Tibial artery (tissue), 4 donors: Measurements from ENCODE around the gene OR5B12.

Source experiments
- DNase-seq, 2 donors: peaks; one replicate each; pipeline ENCODE4 v3.0.0-alpha.2; 2019
- H3K27ac ChIP-seq, 2 donors: fragments of 200-600 bp; sonication (generic) in 1 of 2; 1 replicate in 1 of 2; 2 replicates in 1 of 2; pipeline ENCODE4 v1.5.1; 2018 to 2019; ENCODE audit warnings: mild to moderate bottlenecking in 1 of 2
- H3K27me3 ChIP-seq, 2 donors: fragments of 200-600 bp; sonication (generic) in 1 of 2; one replicate each; pipeline versions ENCODE4 v1.5.1 to v1.6.0; 2016 to 2019
- H3K36me3 ChIP-seq, 3 donors: fragments of 200-600 bp; sonication (generic) in 2 of 3; one replicate each; pipeline ENCODE4 v1.5.1; 2016 to 2019; ENCODE audit warnings: mild to moderate bottlenecking in 2 of 3
- H3K4me1 ChIP-seq, 4 donors: fragments of 200-600 bp; sonication (generic) in 2 of 4; 1 replicate in 3 of 4; 2 replicates in 1 of 4; pipeline ENCODE4 v1.5.1; 2016 to 2019
- H3K4me3 ChIP-seq, 2 donors: fragments of 200-600 bp; sonication (generic) in 1 of 2; 1 replicate in 1 of 2; 2 replicates in 1 of 2; pipeline ENCODE4 v1.5.1; 2018 to 2019; ENCODE audit warnings: mild to moderate bottlenecking in 2 of 2
- H3K9me3 ChIP-seq, 3 donors: fragments of 200-600 bp; sonication (generic) in 1 of 3; one replicate each; pipeline ENCODE4 v1.5.1; 2016 to 2019
- CTCF ChIP-seq, 2 experiments: fragments of 200-600 bp in 1 of 2; fragments of 450-650 bp in 1 of 2; IDR thresholded peaks; one replicate each; pipeline ENCODE4 v1.5.1; 2017 to 2019; ENCODE audit warnings: antibody characterized with exemption in 2 of 2, mild to moderate bottlenecking in 1 of 2, moderate library complexity in 1 of 2
- intact Hi-C: fragments of 100-400 bp; cut with DNase I; formaldehyde crosslinking; loops from one replicate; pipeline ENCODE4 v1.15.0; 2023; ENCODE audit warnings: low total_unique reads

Gene OR5B12

GRCh38 chr11:58394195-58394594, 47.8 kb downstream of the OR5B12 start:
- H3K4me1 ChIP-seq, result no peaks in the 10 kb centered on the region
- H3K4me3 ChIP-seq, result no peak overlapping the region
- no peaks in the 10 kb centered on the region for H3K9me3 ChIP-seq
- DNase-seq, result no peak
- no peak for TF ChIP-seq CTCF (IDR thresholded peaks at IDR 0.05)
- intact Hi-C loops, result no loop called here
- H3K27me3 ChIP-seq, result no peaks in the 10 kb centered on the region
- no peak overlapping the region for H3K27ac ChIP-seq
- H3K36me3 ChIP-seq, result no peaks in the 10 kb centered on the region

- H3K9me3 ChIP-seq, result no peaks in the 10 kb centered on the region
- no peaks in the 10 kb centered on the region for H3K4me1 ChIP-seq
- no peak overlapping the region for H3K27ac ChIP-seq
- H3K36me3 ChIP-seq, result no peaks in the 10 kb centered on the region
- no peak for DNase-seq
- intact Hi-C loops, result no loop called here
- no peaks in the 10 kb centered on the region for H3K27me3 ChIP-seq
- H3K4me3 ChIP-seq, result no peak overlapping the region
- TF ChIP-seq CTCF (IDR thresholded peaks at IDR 0.05), result no peak
Observed at GRCh38 chr11:58392746-58393145, 49.3 kb downstream of the OR5B12 start.

- no peak overlapping the region for H3K27ac ChIP-seq
- H3K4me3 ChIP-seq, result no peak overlapping the region
- no peaks in the 10 kb centered on the region for H3K9me3 ChIP-seq
- DNase-seq, result no peak
- intact Hi-C loops, result no loop called here
- no peaks in the 10 kb centered on the region for H3K27me3 ChIP-seq
- no peak for TF ChIP-seq CTCF (IDR thresholded peaks at IDR 0.05)
- H3K36me3 ChIP-seq, result no peaks in the 10 kb centered on the region
- H3K4me1 ChIP-seq, result no peaks in the 10 kb centered on the region
Observed at GRCh38 chr11:58391879-58392278, 50.2 kb downstream of the OR5B12 start.

- no peaks in the 10 kb centered on the region for H3K9me3 ChIP-seq
- H3K4me3 ChIP-seq, result no peak overlapping the region
- intact Hi-C loops, result no loop called here
- no peak for TF ChIP-seq CTCF (IDR thresholded peaks at IDR 0.05)
- H3K27ac ChIP-seq, result no peak overlapping the region
- H3K36me3 ChIP-seq, result no peaks in the 10 kb centered on the region
- no peaks in the 10 kb centered on the region for H3K4me1 ChIP-seq
- H3K27me3 ChIP-seq, result no peaks in the 10 kb centered on the region
- no peak for DNase-seq
Observed at GRCh38 chr11:58390551-58391063, 51.4 kb downstream of the OR5B12 start.
